ENCODE results near the gene CEP250. TPM values are rescaled to one million over a fixed set of nuclear protein-coding genes. Genes with fewer than 3 reads are reported as not detected.
A peak's percentile ranks its signal among the peaks of the same experiment; 100 is the strongest.
"Not testable (repeated sequence)": the region's sequence is repeated elsewhere in the genome, so short reads cannot be mapped to it uniquely, and the experiment has no call there.

Gene CEP250
- total RNA-seq, 2 experiments from 2014 or later = 31.6 to 74.4 TPM

DNA sequence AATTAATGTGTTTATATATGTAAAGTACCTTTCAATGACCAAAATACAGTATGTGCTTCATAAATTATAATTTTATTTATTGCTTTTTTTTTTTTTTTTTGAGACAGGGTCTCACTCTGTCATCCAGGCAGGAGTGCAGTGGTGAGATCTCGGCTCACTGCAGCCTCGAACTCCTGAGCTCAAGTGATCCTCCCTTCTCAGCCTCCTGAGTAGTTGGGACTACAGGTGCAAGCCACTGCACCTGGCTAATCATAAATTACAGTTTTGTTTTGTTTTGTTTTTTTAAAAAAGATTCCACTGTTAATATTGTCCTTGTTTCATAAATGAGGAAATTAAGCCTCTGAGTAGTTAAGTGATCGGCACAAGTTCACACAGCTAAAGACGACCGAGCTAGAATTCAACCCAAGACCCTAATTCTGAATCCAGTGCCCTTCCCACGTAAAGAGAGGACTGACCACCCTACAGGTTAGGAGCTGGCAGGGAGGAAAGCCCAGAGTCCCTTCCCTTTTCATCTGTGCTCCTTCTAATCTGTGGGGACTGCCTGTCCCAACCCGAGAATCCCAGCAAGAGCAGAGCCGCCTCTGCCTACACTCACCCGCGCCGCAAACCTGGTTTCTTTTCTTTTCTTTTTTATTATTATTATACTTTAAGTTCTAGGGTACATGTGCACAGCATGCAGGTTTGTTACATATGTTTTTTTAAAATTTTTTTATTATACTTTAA lies 8.9 kb upstream of the CEP250 start:
- Histone ChIP-seq H4K20me1 (ENCODE audit: insufficient read depth, low read length) (no peaks in the 10 kb centered on the region), H3K36me3 (ENCODE audit: insufficient read depth, low read length) (no peaks in the 10 kb centered on the region), H3K79me2 (ENCODE audit: insufficient read depth, low read depth, low read length) (no peaks in the 10 kb centered on the region), H3K4me1 (ENCODE audit: insufficient read depth, low read length, poor library complexity, severe bottlenecking) (peaks cover 9% of the 10 kb centered on the region), H3K27ac (ENCODE audit: low read depth, low read length, poor library complexity, severe bottlenecking) (no peak overlapping the region), H3K9me2 (ENCODE audit: insufficient read depth, low read length) (no peaks in the 10 kb centered on the region), H3K9me3 (ENCODE audit: low read length) (no peaks in the 10 kb centered on the region), H2AFZ (ENCODE audit: low read length) (peak overlapping the region; percentile 75; the same call in 1 of the 2 replicates), H3K4me3 (ENCODE audit: low read depth, low read length, poor library complexity, severe bottlenecking) (no peak overlapping the region), H3K4me2 (ENCODE audit: low read length) (no peak overlapping the region)
- intact Hi-C loops (cut with micrococcal nuclease; ENCODE audit: unreplicated experiment) = no loop called here
- CTCF ChIA-PET (ENCODE audit: unreplicated experiment) = no interaction called here
- POLR2A ChIA-PET = interaction anchor here (1.2 kb wide), 1 partner anchor 11 kb away, joined by 3 read pairs; no protein-coding TSS in a partner anchor
- DNase-seq (ENCODE audit: low spot score) = no peak
- BruUV-seq (replicated peaks) = no TSS peak
- TF ChIP-seq EZH2phosphoT487 (IDR thresholded peaks at IDR 0.05; ENCODE audit: borderline replicate concordance, low read depth, low read length) = no peak

DNA sequence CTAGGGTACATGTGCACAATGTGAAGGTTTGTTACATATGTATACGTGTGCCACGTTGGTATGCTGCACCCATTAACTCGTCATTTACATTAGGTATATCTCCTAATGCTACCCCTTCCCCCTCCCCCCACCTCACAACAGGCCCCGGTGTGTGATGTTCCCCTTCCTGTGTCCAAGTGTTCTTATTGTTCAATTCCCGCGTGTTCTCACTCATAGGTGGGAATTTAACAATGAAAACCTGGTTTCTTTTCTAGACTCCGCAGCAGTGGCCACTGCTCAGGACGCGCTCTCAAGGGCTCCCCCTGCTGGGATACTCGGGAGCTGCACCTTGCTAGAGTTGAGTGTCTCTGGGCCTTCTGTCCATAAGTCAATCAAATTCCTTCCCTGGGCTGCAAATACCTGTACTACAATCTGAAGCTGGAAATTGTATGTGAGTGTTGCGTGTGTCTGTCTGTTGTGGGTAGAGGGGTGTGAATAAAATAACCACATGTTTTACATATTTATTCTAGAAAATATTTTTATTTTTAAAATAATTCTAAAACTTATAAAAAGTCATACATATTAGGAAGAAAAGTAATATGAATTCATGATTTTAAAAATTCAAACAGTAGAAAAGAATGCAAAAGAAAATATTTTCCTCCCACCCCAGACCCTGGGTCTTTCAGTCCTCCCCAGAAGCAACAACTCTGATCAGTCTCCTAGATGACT lies 8.2 kb upstream of the CEP250 start:
- Histone ChIP-seq H4K20me1 (ENCODE audit: insufficient read depth, low read length) (no peaks in the 10 kb centered on the region), H3K4me3 (ENCODE audit: low read depth, low read length, poor library complexity, severe bottlenecking) (peak overlapping the region; percentile 39), H3K36me3 (ENCODE audit: insufficient read depth, low read length) (no peaks in the 10 kb centered on the region), H3K27ac (ENCODE audit: low read depth, low read length, poor library complexity, severe bottlenecking) (no peak overlapping the region), H3K4me1 (ENCODE audit: insufficient read depth, low read length, poor library complexity, severe bottlenecking) (peaks cover 9% of the 10 kb centered on the region), H3K9me3 (ENCODE audit: low read length) (no peaks in the 10 kb centered on the region), H3K4me2 (ENCODE audit: low read length) (peak overlapping the region; percentile 64), H3K79me2 (ENCODE audit: insufficient read depth, low read depth, low read length) (no peaks in the 10 kb centered on the region), H2AFZ (ENCODE audit: low read length) (peak overlapping the region; percentile 75; the same call in 1 of the 2 replicates), H3K9me2 (ENCODE audit: insufficient read depth, low read length) (no peaks in the 10 kb centered on the region)
- CTCF ChIA-PET (ENCODE audit: unreplicated experiment) = interaction anchor here (0.6 kb wide), 1 partner anchor 143 kb away, joined by 3 read pairs; no protein-coding TSS in a partner anchor
- BruUV-seq (replicated peaks) = no TSS peak
- intact Hi-C loops (cut with micrococcal nuclease; ENCODE audit: unreplicated experiment) = no loop called here
- POLR2A ChIA-PET = interaction anchor here (0.5 to 1.2 kb wide), 4 partner anchors 9 to 138 kb away, joined by 3 to 5 read pairs (median 3); no protein-coding TSS in a partner anchor
- TF ChIP-seq EZH2phosphoT487 (IDR thresholded peaks at IDR 0.05; ENCODE audit: borderline replicate concordance, low read depth, low read length) = no peak
- TF ChIP-seq, protein P1, sequence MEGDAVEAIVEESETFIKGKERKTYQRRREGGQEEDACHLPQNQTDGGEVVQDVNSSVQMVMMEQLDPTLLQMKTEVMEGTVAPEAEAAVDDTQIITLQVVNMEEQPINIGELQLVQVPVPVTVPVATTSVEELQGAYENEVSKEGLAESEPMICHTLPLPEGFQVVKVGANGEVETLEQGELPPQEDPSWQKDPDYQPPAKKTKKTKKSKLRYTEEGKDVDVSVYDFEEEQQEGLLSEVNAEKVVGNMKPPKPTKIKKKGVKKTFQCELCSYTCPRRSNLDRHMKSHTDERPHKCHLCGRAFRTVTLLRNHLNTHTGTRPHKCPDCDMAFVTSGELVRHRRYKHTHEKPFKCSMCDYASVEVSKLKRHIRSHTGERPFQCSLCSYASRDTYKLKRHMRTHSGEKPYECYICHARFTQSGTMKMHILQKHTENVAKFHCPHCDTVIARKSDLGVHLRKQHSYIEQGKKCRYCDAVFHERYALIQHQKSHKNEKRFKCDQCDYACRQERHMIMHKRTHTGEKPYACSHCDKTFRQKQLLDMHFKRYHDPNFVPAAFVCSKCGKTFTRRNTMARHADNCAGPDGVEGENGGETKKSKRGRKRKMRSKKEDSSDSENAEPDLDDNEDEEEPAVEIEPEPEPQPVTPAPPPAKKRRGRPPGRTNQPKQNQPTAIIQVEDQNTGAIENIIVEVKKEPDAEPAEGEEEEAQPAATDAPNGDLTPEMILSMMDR (conservative IDR thresholded peaks at IDR 0.05; ENCODE audit: low read length) = peak; percentile 93
- peak; percentile 80 for DNase-seq (ENCODE audit: low spot score)

DNA sequence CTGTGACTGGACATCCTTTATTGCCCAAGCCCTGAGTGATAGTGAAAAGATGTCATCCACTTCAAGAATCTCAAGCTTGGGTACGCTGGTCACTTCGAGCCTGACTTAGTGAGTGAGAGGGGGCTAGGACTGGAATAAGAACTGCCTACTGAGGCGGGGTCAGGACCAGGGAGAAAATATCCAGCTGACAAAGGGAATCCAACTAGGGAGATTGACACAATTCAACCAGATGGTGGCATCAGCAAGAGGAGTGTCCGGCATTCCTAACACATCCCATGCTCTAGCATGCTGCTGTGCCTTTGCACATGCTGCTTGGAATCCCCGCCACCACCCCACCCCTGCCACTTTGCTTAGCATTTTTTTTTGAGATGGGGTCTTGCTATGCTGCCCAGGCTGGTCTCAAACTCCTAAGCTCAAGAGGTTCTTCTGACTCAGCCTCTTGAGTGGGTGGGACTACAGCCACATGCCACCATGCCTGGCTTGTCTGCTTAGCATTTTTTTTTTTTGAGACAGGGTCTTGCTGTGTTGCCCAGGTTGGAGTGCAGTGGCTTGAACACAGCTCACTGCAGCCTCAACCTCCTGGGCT lies 6.5 kb upstream of the CEP250 start:
- Histone ChIP-seq H3K9me3 (ENCODE audit: low read length) (no peaks in the 10 kb centered on the region), H3K4me2 (ENCODE audit: low read length) (peak overlapping the region; percentile 29; the same call in 1 of the 2 replicates), H2AFZ (ENCODE audit: low read length) (no peak overlapping the region), H3K79me2 (ENCODE audit: insufficient read depth, low read depth, low read length) (no peaks in the 10 kb centered on the region), H3K36me3 (ENCODE audit: insufficient read depth, low read length) (no peaks in the 10 kb centered on the region), H3K9me2 (ENCODE audit: insufficient read depth, low read length) (no peaks in the 10 kb centered on the region), H3K27ac (ENCODE audit: low read depth, low read length, poor library complexity, severe bottlenecking) (no peak overlapping the region), H3K4me3 (ENCODE audit: low read depth, low read length, poor library complexity, severe bottlenecking) (no peak overlapping the region), H4K20me1 (ENCODE audit: insufficient read depth, low read length) (no peaks in the 10 kb centered on the region), H3K4me1 (ENCODE audit: insufficient read depth, low read length, poor library complexity, severe bottlenecking) (peaks cover 9% of the 10 kb centered on the region)
- intact Hi-C loops (cut with micrococcal nuclease; ENCODE audit: unreplicated experiment) = no loop called here
- POLR2A ChIA-PET = no interaction called here
- BruUV-seq (replicated peaks) = no TSS peak
- CTCF ChIA-PET (ENCODE audit: unreplicated experiment) = interaction anchor here (0.6 kb wide), 1 partner anchor 60 kb away, joined by 5 read pairs; no protein-coding TSS in a partner anchor
- TF ChIP-seq, protein P1 (conservative IDR thresholded peaks at IDR 0.05; ENCODE audit: low read length) = no peak
- no peak for DNase-seq (ENCODE audit: low spot score)

DNA sequence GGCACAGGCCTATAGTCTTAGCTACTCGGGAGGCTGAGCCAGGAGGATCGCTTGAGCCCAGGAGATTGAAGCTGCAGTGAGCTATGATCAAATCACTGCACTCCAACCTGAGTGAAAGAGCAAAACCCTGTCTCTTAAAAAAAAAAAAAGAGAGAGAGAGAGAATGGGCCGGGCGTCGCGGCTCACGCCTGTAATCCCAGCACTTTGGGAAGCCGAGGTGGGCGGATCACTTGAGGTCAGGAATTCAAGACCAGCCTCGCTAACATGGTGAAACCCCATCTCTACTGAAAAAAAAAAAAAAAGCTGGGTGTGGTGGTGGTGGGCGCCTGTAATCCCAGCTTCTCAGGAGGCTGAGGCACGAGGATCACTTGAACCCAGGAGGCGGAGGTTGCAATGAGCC lies 5.5 kb upstream of the CEP250 start:
- H3K9me2 ChIP-seq (ENCODE audit: insufficient read depth, low read length); H3K36me3 ChIP-seq (ENCODE audit: insufficient read depth, low read length); H3K4me3 ChIP-seq (ENCODE audit: low read depth, low read length, poor library complexity, severe bottlenecking); H2AFZ ChIP-seq (ENCODE audit: low read length); H4K20me1 ChIP-seq (ENCODE audit: insufficient read depth, low read length); POLR2A ChIA-PET; H3K79me2 ChIP-seq (ENCODE audit: insufficient read depth, low read depth, low read length); H3K4me1 ChIP-seq (ENCODE audit: insufficient read depth, low read length, poor library complexity, severe bottlenecking); DNase-seq (ENCODE audit: low spot score); H3K9me3 ChIP-seq (ENCODE audit: low read length); CTCF ChIA-PET (ENCODE audit: unreplicated experiment); intact Hi-C loops (cut with micrococcal nuclease; ENCODE audit: unreplicated experiment); BruUV-seq (replicated peaks); H3K4me2 ChIP-seq (ENCODE audit: low read length); H3K27ac ChIP-seq (ENCODE audit: low read depth, low read length, poor library complexity, severe bottlenecking): not testable (repeated sequence)

All from OCI-LY7 (cell line).